Natural killer cell (primary cell): ENCODE results near the gene ITPRID2. TPM values are rescaled to one million over a fixed set of nuclear protein-coding genes. Genes with fewer than 3 reads are reported as not detected.

Experiments used
- ATAC-seq, 3 donors: fragments of 150-1000 bp in 2 of 3; fragments of 200-7000 bp in 1 of 3; cut with Tn5 transposase; 1 replicate in 1 of 3; 2 replicates in 2 of 3; pipeline ENCODE4 v1.10.0; 2021; ENCODE audit warnings: mild to moderate bottlenecking in 2 of 3, moderate library complexity in 2 of 3
- DNase-seq, 2 donors: peaks; one replicate each; pipeline versions ENCODE4 v3.0.0 to v3.0.0-alpha.2; 2013 to 2021; ENCODE audit warnings: mixed read lengths in 1 of 2
- H3K27ac ChIP-seq: one replicate; pipeline ENCODE4 v1.5.1; 2013; ENCODE audit warnings: mild to moderate bottlenecking, low read length
- H3K27me3 ChIP-seq: one replicate; pipeline ENCODE4 v1.6.1; 2013; ENCODE audit warnings: low read length; ENCODE audit not compliant: control insufficient read depth, insufficient read depth
- H3K36me3 ChIP-seq: one replicate; pipeline ENCODE4 v1.6.1; 2013; ENCODE audit warnings: low read length; ENCODE audit not compliant: control insufficient read depth, insufficient read depth
- H3K4me1 ChIP-seq: one replicate; pipeline ENCODE4 v1.6.1; 2013; ENCODE audit warnings: low read length; ENCODE audit not compliant: control insufficient read depth, insufficient read depth
- H3K4me3 ChIP-seq: one replicate; pipeline ENCODE4 v1.5.1; 2013; ENCODE audit warnings: low read length
- H3K9me3 ChIP-seq: one replicate; pipeline ENCODE4 v1.6.1; 2013; ENCODE audit warnings: low read length; ENCODE audit not compliant: control insufficient read depth, insufficient read depth
- H3K27ac Mint-ChIP-seq, 2 donors: one replicate each; pipeline ENCODE4 v1.8.0; 2022; ENCODE audit warnings: mild to moderate bottlenecking in 2 of 2, mixed read lengths in 2 of 2, moderate library complexity in 1 of 2
- H3K27me3 Mint-ChIP-seq, 2 donors: one replicate each; pipeline ENCODE4 v1.8.0; 2022; ENCODE audit warnings: low read depth in 2 of 2, mixed read lengths in 2 of 2
- H3K36me3 Mint-ChIP-seq: one replicate; pipeline ENCODE4 v1.8.0; 2022; ENCODE audit warnings: mixed read lengths
- H3K4me1 Mint-ChIP-seq, 2 donors: one replicate each; pipeline ENCODE4 v1.8.0; 2022; ENCODE audit warnings: mixed read lengths in 2 of 2
- H3K4me3 Mint-ChIP-seq: one replicate; pipeline ENCODE4 v1.8.0; 2022; ENCODE audit warnings: mild to moderate bottlenecking, moderate library complexity, mixed read lengths
- H3K9me3 Mint-ChIP-seq, 2 donors: one replicate each; pipeline ENCODE4 v1.8.0; 2022; ENCODE audit warnings: mixed read lengths in 2 of 2
- CTCF ChIP-seq: fragments of 200-600 bp; IDR thresholded peaks from one replicate; pipeline ENCODE4 v1.8.0; 2022; ENCODE audit warnings: antibody characterized with exemption
- WGBS: methylation state at CpG from one replicate; pipeline ENCODE4 v1.1.7; 2013; ENCODE audit warnings: missing lambda C conversion rate; ENCODE audit not compliant: insufficient coverage; 5-methylcytosine and 5-hydroxymethylcytosine counted together
- intact Hi-C: fragments of 100-400 bp; cut with micrococcal nuclease; formaldehyde crosslinking; loops from one replicate; pipeline ENCODE4 v1.14.2; 2022
- total RNA-seq, 4 donors: library from RNA; stranded (reverse); fragments of 120-200 nt in 1 of 4; gene quantifications; one replicate each; pipeline versions ENCODE4 v1.2.3 to v1.2.4, GENCODE V29; 2013 to 2022

The ITPRID2 gene
- total RNA-seq, 3 donors from 2014 or later (not counting 1 experiment from before 2014, with no cell fraction given), result 63.7 to 89.6 (median 65.8) TPM

GRCh38 chr2:181858600-181858999, 32.9 kb upstream of the ITPRID2 start:
- Histone ChIP-seq H3K27me3 (peaks cover 2% of the 10 kb centered on the region), H3K4me1 (no peaks in the 10 kb centered on the region), H3K27ac (no peak overlapping the region), H3K9me3 (no peaks in the 10 kb centered on the region), H3K36me3 (no peaks in the 10 kb centered on the region), H3K4me3 (no peak overlapping the region)
- DNase-seq, result no peak
- intact Hi-C loops, result no loop called here
- Mint-ChIP-seq H3K27ac (no peak overlapping the region), H3K4me3 (no peak overlapping the region), H3K27me3 (peaks cover 0 to 3% of the 10 kb centered on the region in 2 donors), H3K4me1 (no peaks in the 10 kb centered on the region), H3K9me3 (no peaks in the 10 kb centered on the region), H3K36me3 (no peaks in the 10 kb centered on the region)
- TF ChIP-seq CTCF, result no peak
- 88% methylated on average over 2 of the region's 2 CpGs for WGBS
- ATAC-seq, result no peak

- no peak for TF ChIP-seq CTCF
- Histone ChIP-seq H3K4me3 (no peak overlapping the region), H3K9me3 (no peaks in the 10 kb centered on the region), H3K4me1 (no peaks in the 10 kb centered on the region), H3K36me3 (no peaks in the 10 kb centered on the region), H3K27me3 (peaks cover 2% of the 10 kb centered on the region), H3K27ac (no peak overlapping the region)
- ATAC-seq, result no peak
- intact Hi-C loops, result no loop called here
- Mint-ChIP-seq H3K4me1 (no peaks in the 10 kb centered on the region), H3K9me3 (no peaks in the 10 kb centered on the region), H3K27ac (no peak overlapping the region), H3K36me3 (no peaks in the 10 kb centered on the region), H3K27me3 (peaks cover 0 to 3% of the 10 kb centered on the region in 2 donors), H3K4me3 (no peak overlapping the region)
- WGBS, result 88% methylated on average over 1 of the region's 1 CpG
- DNase-seq, result no peak
Measured at GRCh38 chr2:181859123-181859522, 32.4 kb upstream of the ITPRID2 start.

- H3K36me3 ChIP-seq, result no peaks in the 10 kb centered on the region
- H3K27me3 ChIP-seq, result peaks cover 2% of the 10 kb centered on the region
- ATAC-seq (no peak), DNase-seq (no peak)
- H3K4me1 Mint-ChIP-seq, result no peaks in the 10 kb centered on the region
- H3K9me3 ChIP-seq, result no peaks in the 10 kb centered on the region
- no peak for TF ChIP-seq CTCF
- no peaks in the 10 kb centered on the region for H3K4me1 ChIP-seq
- H3K9me3 Mint-ChIP-seq, result no peaks in the 10 kb centered on the region
- no peak overlapping the region for H3K27ac Mint-ChIP-seq
- intact Hi-C loops, result no loop called here
- no peak overlapping the region for H3K27ac ChIP-seq
- no peaks in the 10 kb centered on the region for H3K36me3 Mint-ChIP-seq
- no peak overlapping the region for H3K4me3 Mint-ChIP-seq
- H3K4me3 ChIP-seq, result no peak overlapping the region
- H3K27me3 Mint-ChIP-seq, result peaks cover 0 to 8% of the 10 kb centered on the region in 2 donors
Measured at GRCh38 chr2:181859803-181860202, 31.7 kb upstream of the ITPRID2 start.

- Histone ChIP-seq H3K9me3 (no peaks in the 10 kb centered on the region), H3K4me1 (no peaks in the 10 kb centered on the region), H3K36me3 (no peaks in the 10 kb centered on the region), H3K27me3 (peaks cover 2% of the 10 kb centered on the region), H3K4me3 (no peak overlapping the region), H3K27ac (no peak overlapping the region)
- Mint-ChIP-seq H3K36me3 (no peaks in the 10 kb centered on the region), H3K27me3 (peaks cover 8% of the 10 kb centered on the region in 2 donors), H3K4me1 (no peaks in the 10 kb centered on the region), H3K4me3 (no peak overlapping the region), H3K27ac (no peak overlapping the region), H3K9me3 (no peaks in the 10 kb centered on the region)
- TF ChIP-seq CTCF, result no peak
- WGBS, result 93% methylated on average over 4 of the region's 4 CpGs
- intact Hi-C loops, result no loop called here
- no peak for DNase-seq
- ATAC-seq, result no peak
Measured at GRCh38 chr2:181861379-181861778, 30.2 kb upstream of the ITPRID2 start.
